Adrenal gland (tissue), 19 donors: Measurements from ENCODE around the gene DCDC2B. TPM values are rescaled to one million over a fixed set of nuclear protein-coding genes. Genes with fewer than 3 reads are reported as not detected.
"Not testable (repeated sequence)": the region's sequence is repeated elsewhere in the genome, so short reads cannot be mapped to it uniquely, and the experiment has no call there.

Experiments
- DNase-seq, 7 donors: peaks; one replicate each; pipeline ENCODE4 v3.0.0-alpha.2; 2019 to 2020
- H3K27ac ChIP-seq, 5 donors: fragments of 200-600 bp; sonication (generic) in 4 of 5; 1 replicate in 3 of 5; 2 replicates in 2 of 5; pipeline versions ENCODE4 v1.5.1 to v1.8.0; 2016 to 2020; ENCODE audit warnings: mild to moderate bottlenecking in 1 of 5
- H3K27me3 ChIP-seq: fragments of 200-600 bp; 2 replicates; pipeline ENCODE4 v1.8.0; 2021
- H3K36me3 ChIP-seq, 2 donors: fragments of 200-600 bp; replicated peaks in 1 of 2; 1 replicate in 1 of 2; 2 replicates in 1 of 2; pipeline versions ENCODE4 v1.5.1 to v1.8.0; 2018 to 2022
- H3K4me1 ChIP-seq, 2 donors: fragments of 200-600 bp; replicated peaks in 1 of 2; 1 replicate in 1 of 2; 2 replicates in 1 of 2; pipeline versions ENCODE4 v1.5.1 to v1.8.0; 2018 to 2021
- H3K4me3 ChIP-seq, 4 donors: fragments of 200-600 bp; sonication (generic) in 3 of 4; one replicate each; pipeline ENCODE4 v1.5.1; 2016 to 2018
- H3K9me3 ChIP-seq, 3 donors: fragments of 200-600 bp; sonication (generic) in 1 of 3; replicated peaks in 1 of 3; 1 replicate in 2 of 3; 2 replicates in 1 of 3; pipeline versions ENCODE4 v1.5.1 to v1.8.0; 2016 to 2021
- POLR2A ChIP-seq, 2 donors: fragments of 450-650 bp; IDR thresholded peaks; one replicate each; pipeline ENCODE4 v1.6.1; 2017; ENCODE audit warnings: antibody characterized with exemption in 2 of 2, mild to moderate bottlenecking in 2 of 2, moderate library complexity in 1 of 2
- WGBS, 4 donors: extraction: QIAGEN DNeasy Blood & Tissue Kit in 2 of 4; methylation state at CpG; one replicate each; pipeline versions ENCODE4 v1.1.5 to v1.1.7; 2013 to 2017; 5-methylcytosine and 5-hydroxymethylcytosine counted together
- intact Hi-C, 2 donors: fragments of 100-400 bp; cut with DNase I; formaldehyde crosslinking; loops; one replicate each; pipeline versions ENCODE4 v1.14.1 to v1.15.0; 2022 to 2023
- long read RNA-seq, 10 donors: library from polyadenylated mRNA in 3 of 10; unstranded in 2 of 10; stranded (forward) in 1 of 10; transcript quantifications; one replicate each; pipeline ENCODE4 v2.0.0 and lab custom pipeline, GENCODE V29; 2021 to 2026
- polyA plus RNA-seq, 3 donors: library from polyadenylated mRNA; stranded (reverse); fragments of 200-250 nt in 2 of 3; fragments of 350-450 nt in 1 of 3; fragmentation: Illumina TruSeq in 1 of 3; extraction: RNeasy Lipid Tissue Mini Kit (QIAGEN cat#74804) in 1 of 3; gene quantifications; one replicate each; pipeline ENCODE4 v1.2.3, GENCODE V29; 2013 to 2014
- total RNA-seq, 9 donors: library from RNA; depleted of rRNA in 4 of 9; stranded (reverse); fragments of >200 nt in 4 of 9; fragments of 120-200 nt in 1 of 9; fragmentation: NEBNext Ultra II Directional in 1 of 9; extraction: Animal tissue kit (Norgen Biotek cat#: 25700) in 1 of 9; gene quantifications; one replicate each; pipeline versions ENCODE4 v1.1.0 to v1.2.4, GENCODE V29; 2013 to 2023
- TF ChIP-seq, protein P1 (sequence below), 6 experiments: fragments of 450-650 bp in 4 of 6; fragments of 200-600 bp in 2 of 6; sonication (generic) in 1 of 6; IDR thresholded peaks; 1 replicate in 5 of 6; 2 replicates in 1 of 6; pipeline versions ENCODE4 v1.5.1 to v1.8.0; 2016 to 2021; ENCODE audit warnings: antibody characterized with exemption in 6 of 6, mild to moderate bottlenecking in 2 of 6, moderate library complexity in 1 of 6
- donor health status: healthy with polysubstance abuse.
- donor health status: Bipolar disorder and iron deficiency.
- donor health status: DM: yes; HTN: yes; CAD: no.
- donor health status: DM: no; HTN: no; CAD: no.
- donor health status: DM: no; HTN: no; CAD: no.
- donor health status: DM: yes; HTN: yes; CAD: no.

Gene DCDC2B
- total RNA-seq (not detected), polyA plus RNA-seq (not detected)
- long read RNA-seq, donor 1 = 0 reads
- long read RNA-seq, donor 2 = 0 reads
- long read RNA-seq, donor 3 = 0 reads
- long read RNA-seq, donor 4, partial matches to known transcripts = 0 of 1 reads
- long read RNA-seq, donor 4, other reads (novel, unspliced or antisense) = 1 of 1 reads
- long read RNA-seq, donor 5, partial matches to known transcripts = 0 of 3 reads
- long read RNA-seq, donor 5, other reads (novel, unspliced or antisense) = 3 of 3 reads
- long read RNA-seq, donor 6 = 0 reads
- long read RNA-seq, donor 7, partial matches to known transcripts = 0 of 6 reads
- long read RNA-seq, donor 7, other reads (novel, unspliced or antisense) = 6 of 6 reads
- long read RNA-seq, donor 8, partial matches to known transcripts = 13 of 13 reads
- long read RNA-seq, donor 8, other reads (novel, unspliced or antisense) = 0 of 13 reads
- long read RNA-seq, donor 9 = 0 reads
- long read RNA-seq, donor 10 = 0 reads

DNA sequence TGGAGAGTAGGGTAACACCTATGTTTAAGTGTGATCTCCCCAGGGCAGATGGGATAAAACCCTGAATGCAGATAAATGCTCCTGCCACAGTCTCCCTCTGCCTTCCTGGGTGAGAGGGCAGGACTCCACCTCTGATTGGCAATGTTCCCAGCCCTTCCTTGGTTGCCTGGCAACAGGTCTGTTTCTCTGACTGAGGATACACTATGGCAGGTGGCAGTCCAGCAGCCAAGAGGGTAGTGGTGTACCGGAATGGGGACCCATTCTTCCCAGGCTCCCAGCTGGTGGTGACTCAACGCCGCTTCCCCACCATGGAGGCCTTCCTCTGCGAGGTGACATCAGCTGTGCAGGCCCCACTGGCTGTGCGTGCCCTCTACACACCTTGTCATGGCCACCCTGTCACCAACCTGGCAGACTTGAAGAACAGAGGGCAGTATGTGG is at the start of gene DCDC2B:
Gene DCDC2B, plus strand, starts transcription at position 199 of the 438 bp plus-strand sequence. Its CDS starts 5 bp downstream, at position 204.
- Histone ChIP-seq H3K27ac (peak within 1 kb of the TSS in 1 of 5 donors; percentile 26), H3K27me3 (no peaks in the 10 kb centered on the region), H3K4me1 (peaks cover 8 to 13% of the 10 kb centered on the region in 2 donors), H3K36me3 (no peaks in the 10 kb centered on the region), H3K9me3 (no peaks in the 10 kb centered on the region), H3K4me3 (no peak within 1 kb of the TSS)
- TF ChIP-seq, protein P1, sequence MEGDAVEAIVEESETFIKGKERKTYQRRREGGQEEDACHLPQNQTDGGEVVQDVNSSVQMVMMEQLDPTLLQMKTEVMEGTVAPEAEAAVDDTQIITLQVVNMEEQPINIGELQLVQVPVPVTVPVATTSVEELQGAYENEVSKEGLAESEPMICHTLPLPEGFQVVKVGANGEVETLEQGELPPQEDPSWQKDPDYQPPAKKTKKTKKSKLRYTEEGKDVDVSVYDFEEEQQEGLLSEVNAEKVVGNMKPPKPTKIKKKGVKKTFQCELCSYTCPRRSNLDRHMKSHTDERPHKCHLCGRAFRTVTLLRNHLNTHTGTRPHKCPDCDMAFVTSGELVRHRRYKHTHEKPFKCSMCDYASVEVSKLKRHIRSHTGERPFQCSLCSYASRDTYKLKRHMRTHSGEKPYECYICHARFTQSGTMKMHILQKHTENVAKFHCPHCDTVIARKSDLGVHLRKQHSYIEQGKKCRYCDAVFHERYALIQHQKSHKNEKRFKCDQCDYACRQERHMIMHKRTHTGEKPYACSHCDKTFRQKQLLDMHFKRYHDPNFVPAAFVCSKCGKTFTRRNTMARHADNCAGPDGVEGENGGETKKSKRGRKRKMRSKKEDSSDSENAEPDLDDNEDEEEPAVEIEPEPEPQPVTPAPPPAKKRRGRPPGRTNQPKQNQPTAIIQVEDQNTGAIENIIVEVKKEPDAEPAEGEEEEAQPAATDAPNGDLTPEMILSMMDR (IDR thresholded peaks at IDR 0.05) = no peak
- TF ChIP-seq POLR2A (IDR thresholded peaks at IDR 0.05) = no peak
- 71 to 86% (median 75%) methylated on average over 3 to 5 of the region's 5 CpGs for WGBS, 4 donors
- intact Hi-C loops = no loop called here
- DNase-seq = peak; percentile 64 to 89 (median 79)

- TF ChIP-seq, protein P1 (IDR thresholded peaks at IDR 0.05) = no peak
- TF ChIP-seq POLR2A (IDR thresholded peaks at IDR 0.05) = no peak
- intact Hi-C loops = no loop called here
- no peak for DNase-seq
These were observed 49.7 kb upstream of the DCDC2B start for GRCh38 chr1:32159189-32159588.

GRCh38 chr1:32163405-32163804 is 45.5 kb upstream of the DCDC2B start:
- DNase-seq = no peak
- 88 to 94% (median 93%) methylated on average over 2 of the region's 2 CpGs for whole genome bisulfite sequencing, 4 donors
- H3K4me1 ChIP-seq = no peaks in the 10 kb centered on the region
- no peaks in the 10 kb centered on the region for H3K9me3 ChIP-seq
- TF ChIP-seq, protein P1 (IDR thresholded peaks at IDR 0.05) = no peak
- H3K36me3 ChIP-seq = peaks cover 2 to 92% of the 10 kb centered on the region in 2 donors
- no peaks in the 10 kb centered on the region for H3K27me3 ChIP-seq
- H3K4me3 ChIP-seq = no peak overlapping the region
- intact Hi-C loops = no loop called here
- H3K27ac ChIP-seq = no peak overlapping the region

More at GRCh38 chr1:32159189-32159588, 49.7 kb upstream of the DCDC2B start:
- WGBS, 4 donors = 59 to 71% (median 66%) methylated on average over 3 of the region's 3 CpGs
- peaks cover 3 to 89% of the 10 kb centered on the region in 2 donors for H3K36me3 ChIP-seq
- no peaks in the 10 kb centered on the region for H3K9me3 ChIP-seq
- no peaks in the 10 kb centered on the region for H3K27me3 ChIP-seq
- no peaks in the 10 kb centered on the region for H3K4me1 ChIP-seq
- H3K4me3 ChIP-seq = no peak overlapping the region
- H3K27ac ChIP-seq = no peak overlapping the region

DNA sequence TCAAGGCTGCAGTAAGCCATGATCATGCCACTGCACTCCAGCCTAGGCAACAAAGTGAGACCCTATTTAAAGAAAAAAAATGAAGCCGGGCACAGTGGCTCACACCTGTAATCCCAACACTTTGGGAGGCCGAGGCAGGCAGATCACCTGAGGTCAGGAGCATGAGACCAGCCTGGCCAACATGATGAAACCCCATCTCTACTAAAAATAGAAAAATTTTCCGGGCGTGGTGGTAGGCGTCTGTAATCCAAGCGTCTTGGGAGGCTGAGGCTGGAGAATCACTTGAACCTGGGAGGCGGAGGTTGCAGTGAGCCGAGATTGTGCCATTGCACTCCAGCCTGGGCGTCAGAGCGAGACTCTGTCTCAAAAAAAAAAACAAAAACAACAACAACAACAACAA is 43.3 kb upstream of the DCDC2B start:
- H3K27me3 ChIP-seq, intact Hi-C loops, DNase-seq, H3K4me3 ChIP-seq, H3K27ac ChIP-seq, H3K9me3 ChIP-seq, H3K4me1 ChIP-seq: not testable (repeated sequence)
- H3K36me3 ChIP-seq = peaks cover 0 to 81% of the 10 kb centered on the region in 2 donors
- 90 to 95% (median 94%) methylated on average over 10 of the region's 10 CpGs for WGBS, 4 donors
